Activated B cell treated with CpG ODN at 0.5 μM for 24 hours (primary cell): Measurements from ENCODE around the gene HSD11B1L. TPM values are rescaled to one million over a fixed set of nuclear protein-coding genes. Genes with fewer than 3 reads are reported as not detected.

Source experiments
- ATAC-seq: fragments of 200-7000 bp; cut with Tn5 transposase; one replicate; pipeline ENCODE4 v1.10.0; 2021; ENCODE audit warnings: low read depth, mild to moderate bottlenecking, moderate library complexity
- CTCF ChIA-PET: fragments of 350-600 bp; sonication (Branson Sonifier 250); formaldehyde crosslinking; loops from one replicate; lab custom pipeline; 2021; ENCODE audit warnings: antibody characterized with exemption; lab: Charles Lee
- POLR2A ChIA-PET: fragments of 350-600 bp; sonication (Branson Sonifier 250); formaldehyde crosslinking; loops from one replicate; lab custom pipeline; 2021; ENCODE audit warnings: antibody characterized with exemption; lab: Charles Lee
- DNase-seq: peaks from one replicate; pipeline ENCODE4 v3.0.0; 2022
- H3K27ac Mint-ChIP-seq: one replicate; pipeline ENCODE4 v1.8.0; 2020; ENCODE audit warnings: mixed read lengths
- H3K27me3 Mint-ChIP-seq: one replicate; pipeline ENCODE4 v1.8.0; 2021; ENCODE audit warnings: mixed read lengths
- H3K36me3 Mint-ChIP-seq: one replicate; pipeline ENCODE4 v1.8.0; 2021; ENCODE audit warnings: low read depth, mixed read lengths
- H3K4me1 Mint-ChIP-seq: one replicate; pipeline ENCODE4 v1.8.0; 2021; ENCODE audit warnings: mixed read lengths
- H3K4me3 Mint-ChIP-seq: one replicate; pipeline ENCODE4 v1.8.0; 2020; ENCODE audit warnings: mild to moderate bottlenecking, mixed read lengths
- H3K9me3 Mint-ChIP-seq: one replicate; pipeline ENCODE4 v1.8.0; 2020; ENCODE audit warnings: mixed read lengths
- intact Hi-C: fragments of 100-400 bp; cut with micrococcal nuclease; formaldehyde crosslinking; loops from one replicate; pipeline ENCODE4 v1.15.1; 2024
- total RNA-seq: library from RNA; stranded (reverse); gene quantifications from 2 replicates; pipeline ENCODE4 v1.2.3, GENCODE V29; 2022
- TF ChIP-seq, protein P1 (sequence below): fragments of 200-600 bp; IDR thresholded peaks from one replicate; pipeline ENCODE4 v1.8.0; 2022; ENCODE audit warnings: antibody characterized with exemption, mild to moderate bottlenecking

The HSD11B1L gene
- total RNA-seq, 1 donor from 2014 or later = 1.5 TPM

GRCh38 chr19:5635427-5635826, 45.4 kb upstream of the HSD11B1L start:
- Mint-ChIP-seq H3K27me3 (no peaks in the 10 kb centered on the region), H3K9me3 (no peaks in the 10 kb centered on the region), H3K4me3 (no peak overlapping the region), H3K36me3 (peaks cover 50% of the 10 kb centered on the region), H3K27ac (no peak overlapping the region), H3K4me1 (peaks cover 39% of the 10 kb centered on the region)
- CTCF ChIA-PET = no interaction called here
- TF ChIP-seq, protein P1, sequence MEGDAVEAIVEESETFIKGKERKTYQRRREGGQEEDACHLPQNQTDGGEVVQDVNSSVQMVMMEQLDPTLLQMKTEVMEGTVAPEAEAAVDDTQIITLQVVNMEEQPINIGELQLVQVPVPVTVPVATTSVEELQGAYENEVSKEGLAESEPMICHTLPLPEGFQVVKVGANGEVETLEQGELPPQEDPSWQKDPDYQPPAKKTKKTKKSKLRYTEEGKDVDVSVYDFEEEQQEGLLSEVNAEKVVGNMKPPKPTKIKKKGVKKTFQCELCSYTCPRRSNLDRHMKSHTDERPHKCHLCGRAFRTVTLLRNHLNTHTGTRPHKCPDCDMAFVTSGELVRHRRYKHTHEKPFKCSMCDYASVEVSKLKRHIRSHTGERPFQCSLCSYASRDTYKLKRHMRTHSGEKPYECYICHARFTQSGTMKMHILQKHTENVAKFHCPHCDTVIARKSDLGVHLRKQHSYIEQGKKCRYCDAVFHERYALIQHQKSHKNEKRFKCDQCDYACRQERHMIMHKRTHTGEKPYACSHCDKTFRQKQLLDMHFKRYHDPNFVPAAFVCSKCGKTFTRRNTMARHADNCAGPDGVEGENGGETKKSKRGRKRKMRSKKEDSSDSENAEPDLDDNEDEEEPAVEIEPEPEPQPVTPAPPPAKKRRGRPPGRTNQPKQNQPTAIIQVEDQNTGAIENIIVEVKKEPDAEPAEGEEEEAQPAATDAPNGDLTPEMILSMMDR = no peak
- ATAC-seq (no peak), DNase-seq (no peak)
- POLR2A ChIA-PET = interaction anchor here (0.6 to 0.7 kb wide), 2 partner anchors 8 to 13 kb away, joined by 3 to 4 read pairs; partner anchors contain the start of genes SAFB and SAFB2
- intact Hi-C loops = no loop called here

GRCh38 chr19:5637971-5638370, 42.9 kb upstream of the HSD11B1L start:
- Mint-ChIP-seq H3K27ac (no peak overlapping the region), H3K9me3 (no peaks in the 10 kb centered on the region), H3K4me3 (no peak overlapping the region), H3K4me1 (peaks cover 20% of the 10 kb centered on the region), H3K36me3 (peaks cover 51% of the 10 kb centered on the region), H3K27me3 (no peaks in the 10 kb centered on the region)
- ChIA-PET CTCF (interaction anchor here (1.3 kb wide), 1 partner anchor 49 kb away, joined by 4 read pairs; no protein-coding TSS in a partner anchor), POLR2A (interaction anchor here (0.7 to 0.8 kb wide), 3 partner anchors 15 to 808 kb away, joined by 3 to 6 read pairs (median 3); partner anchors contain the start of genes SAFB and SAFB2)
- intact Hi-C loops = no loop called here
- TF ChIP-seq, protein P1 = no peak
- DNase-seq (no peak), ATAC-seq (no peak)

GRCh38 chr19:5641171-5641570, 39.7 kb upstream of the HSD11B1L start:
- intact Hi-C loops = no loop called here
- ATAC-seq (no peak), DNase-seq (no peak)
- no peak overlapping the region for H3K27ac Mint-ChIP-seq
- peaks cover 6% of the 10 kb centered on the region for H3K4me1 Mint-ChIP-seq
- ChIA-PET POLR2A (no interaction called here), CTCF (no interaction called here)
- TF ChIP-seq, protein P1 = no peak
- peaks cover 69% of the 10 kb centered on the region for H3K36me3 Mint-ChIP-seq
- no peaks in the 10 kb centered on the region for H3K9me3 Mint-ChIP-seq
- no peaks in the 10 kb centered on the region for H3K27me3 Mint-ChIP-seq
- no peak overlapping the region for H3K4me3 Mint-ChIP-seq

DNA sequence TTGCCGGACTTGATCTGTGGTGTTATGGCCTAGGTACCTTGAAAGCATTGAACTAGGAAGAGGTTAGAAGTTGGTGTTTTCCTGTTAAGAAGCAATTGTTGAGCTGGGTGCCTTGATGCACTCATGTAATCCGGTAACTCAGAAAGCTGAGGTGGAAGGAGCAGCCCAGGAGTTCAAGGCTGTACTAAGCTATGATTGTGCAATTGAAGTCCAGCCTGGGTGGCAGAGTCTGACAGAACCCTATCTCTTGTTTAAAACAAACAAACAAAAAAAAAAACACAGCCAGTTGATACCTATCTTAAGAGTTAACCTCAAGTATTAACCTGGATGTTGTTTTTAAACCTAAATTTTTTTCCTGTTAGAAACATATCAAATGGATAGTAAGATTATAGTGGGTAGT, 38.6 kb upstream of the HSD11B1L start:
- ChIA-PET CTCF (no interaction called here), POLR2A (no interaction called here)
- H3K4me3 Mint-ChIP-seq = no peak overlapping the region

DNA sequence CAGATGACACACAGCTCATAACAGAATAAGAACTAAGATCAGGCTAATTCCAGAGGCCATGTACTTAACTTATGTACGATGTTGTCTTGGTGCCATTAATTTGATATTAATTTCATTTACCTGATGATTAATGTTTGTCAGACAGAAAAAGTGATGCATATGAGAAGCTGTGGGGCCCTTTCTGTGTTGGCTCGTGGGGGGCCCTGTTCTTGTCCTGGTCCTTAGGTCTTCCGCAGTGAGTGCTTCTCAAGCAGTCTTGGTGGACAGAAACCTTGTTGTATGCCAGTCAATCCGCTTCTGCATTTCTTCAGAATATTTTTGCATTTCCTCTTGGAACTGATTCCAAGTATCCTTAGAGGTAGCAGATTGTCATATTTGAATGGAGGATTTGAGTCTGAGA, 37.8 kb upstream of the HSD11B1L start:
- ChIA-PET CTCF (no interaction called here), POLR2A (interaction anchor here (0.7 kb wide), 1 partner anchor 8 kb away, joined by 4 read pairs; no protein-coding TSS in a partner anchor)
- H3K36me3 Mint-ChIP-seq = peaks cover 82% of the 10 kb centered on the region

More for the DNA sequence above, 38.6 kb upstream of the HSD11B1L start:
- Mint-ChIP-seq H3K27me3 (no peaks in the 10 kb centered on the region), H3K27ac (no peak overlapping the region), H3K4me1 (peaks cover 6% of the 10 kb centered on the region), H3K36me3 (peaks cover 80% of the 10 kb centered on the region), H3K9me3 (no peaks in the 10 kb centered on the region)
- TF ChIP-seq, protein P1 = no peak
- intact Hi-C loops = no loop called here
- no peak for ATAC-seq
- DNase-seq = no peak

More for the DNA sequence above, 37.8 kb upstream of the HSD11B1L start:
- H3K9me3 Mint-ChIP-seq = no peaks in the 10 kb centered on the region
- H3K27me3 Mint-ChIP-seq = no peaks in the 10 kb centered on the region
- intact Hi-C loops = no loop called here
- peaks cover 2% of the 10 kb centered on the region for H3K4me1 Mint-ChIP-seq
- H3K27ac Mint-ChIP-seq = no peak overlapping the region
- TF ChIP-seq, protein P1 = no peak
- ATAC-seq (no peak), DNase-seq (no peak)
- no peak overlapping the region for H3K4me3 Mint-ChIP-seq
